HEK293 (cell line): ENCODE data around the gene COL18A1.

Experiments
- CTCF ChIA-PET: fragments of 350-600 bp; formaldehyde crosslinking; extraction: SDS; loops from one replicate; lab custom pipeline; 2021; ENCODE audit warnings: antibody characterized with exemption; lab: Yijun Ruan, JAX
- POLR2A ChIA-PET: fragments of 300-600 bp; formaldehyde crosslinking; extraction: SDS; loops from one replicate; lab custom pipeline; 2020; ENCODE audit warnings: antibody characterized with exemption, inconsistent platforms; lab: Yijun Ruan, JAX
- H3K27ac ChIP-seq: fragments of 200-500 bp; sonication (Bioruptor generic); 2 replicates; pipeline ENCODE4 v1.5.1; 2014; ENCODE audit warnings: low read depth, low read length, control low read depth, inconsistent platforms; ENCODE audit errors: extremely low read depth
- H3K36me3 ChIP-seq, 2 experiments: fragments of 200-500 bp in 1 of 2; sonication (Bioruptor generic) in 1 of 2; 1 replicate in 1 of 2; 2 replicates in 1 of 2; pipeline ENCODE4 v1.5.1; 2014 to 2017; ENCODE audit warnings: inconsistent platforms in 2 of 2, low read length in 2 of 2; ENCODE audit not compliant: control insufficient read depth in 2 of 2, insufficient read depth in 1 of 2
- H3K4me1 ChIP-seq: fragments of 200-500 bp; sonication (Bioruptor generic); 2 replicates; pipeline ENCODE4 v1.5.1; 2014; ENCODE audit warnings: mild to moderate bottlenecking, low read length, inconsistent platforms; ENCODE audit not compliant: control insufficient read depth, insufficient read depth
- H3K4me3 ChIP-seq: 2 replicates; pipeline ENCODE4 v1.5.1; 2011; ENCODE audit warnings: low read depth, mild to moderate bottlenecking, control low read depth, low read length, moderate library complexity
- H3K9me3 ChIP-seq: fragments of 200-500 bp; sonication (Bioruptor generic); 2 replicates; pipeline ENCODE4 v1.5.1; 2014; ENCODE audit warnings: low read depth, low read length, inconsistent platforms; ENCODE audit not compliant: control insufficient read depth, insufficient read depth
- HOXC10 ChIP-seq: sonication (generic); formaldehyde crosslinking; IDR thresholded peaks from 2 replicates; pipeline ENCODE4 v1.8.1; 2023; ENCODE audit warnings: mild to moderate bottlenecking, missing genetic modification reagents
- KLF1 ChIP-seq: fragments of 450-650 bp; formaldehyde crosslinking; IDR thresholded peaks from 2 replicates; pipeline ENCODE4 v1.5.1; 2016; ENCODE audit warnings: missing biosample characterization, missing genetic modification characterization
- PRDM10 ChIP-seq: fragments of 450-650 bp; formaldehyde crosslinking; IDR thresholded peaks from 2 replicates; pipeline ENCODE4 v1.5.1; 2016; ENCODE audit warnings: missing biosample characterization, missing genetic modification characterization
- TSHZ1 ChIP-seq: fragments of 450-650 bp; formaldehyde crosslinking; IDR thresholded peaks from 2 replicates; pipeline ENCODE4 v1.5.1; 2016; ENCODE audit warnings: missing biosample characterization, missing genetic modification characterization, borderline replicate concordance
- ZBTB11 ChIP-seq: fragments of 450-650 bp; formaldehyde crosslinking; conservative IDR thresholded peaks from 2 replicates; pipeline ENCODE4 v1.5.1; 2016; ENCODE audit warnings: low read depth, missing biosample characterization, missing genetic modification characterization
- ZBTB48 ChIP-seq: fragments of 450-650 bp; formaldehyde crosslinking; IDR thresholded peaks from 2 replicates; pipeline ENCODE4 v1.5.1; 2016; ENCODE audit warnings: missing biosample characterization, missing genetic modification characterization
- ZFHX2 ChIP-seq: fragments of 450-650 bp; formaldehyde crosslinking; conservative IDR thresholded peaks from 2 replicates; pipeline ENCODE4 v1.5.1; 2016; ENCODE audit warnings: missing biosample characterization, missing genetic modification characterization
- ZNF157 ChIP-seq: fragments of 450-650 bp; formaldehyde crosslinking; IDR thresholded peaks from 2 replicates; pipeline ENCODE4 v1.5.1; 2016; ENCODE audit warnings: missing biosample characterization, missing genetic modification characterization
- ZNF404 ChIP-seq: fragments of 450-650 bp; formaldehyde crosslinking; IDR thresholded peaks from 2 replicates; pipeline ENCODE4 v1.5.1; 2017; ENCODE audit warnings: missing biosample characterization, missing genetic modification characterization
- ZNF561 ChIP-seq: fragments of 450-650 bp; IDR thresholded peaks from 2 replicates; pipeline ENCODE4 v1.5.1; 2018; ENCODE audit warnings: missing biosample characterization, missing genetic modification characterization, borderline replicate concordance
- ZNF585B ChIP-seq: fragments of 450-650 bp; formaldehyde crosslinking; IDR thresholded peaks from 2 replicates; pipeline ENCODE4 v1.5.1; 2016; ENCODE audit warnings: missing biosample characterization, missing genetic modification characterization

COL18A1 gene

GRCh38 chr21:45548711-45549491 is 143.9 kb downstream of the COL18A1 start:
- ChIA-PET CTCF (no interaction called here), POLR2A (no interaction called here)
- TF ChIP-seq ZNF585B (tag by site-specific recombination) (no peak), ZNF404 (tag by site-specific recombination) (no peak), TSHZ1 (no peak), HOXC10 (CRISPR knock-in tag) (no peak), ZNF561 (tag by site-specific recombination) (no peak), ZBTB11 (tag by site-specific recombination) (no peak), ZNF157 (tag by site-specific recombination) (no peak), PRDM10 (tag by site-specific recombination) (peak; percentile 45)
- H3K36me3 ChIP-seq, result no peaks in the 10 kb centered on the region
- H3K4me1 ChIP-seq, result no peaks in the 10 kb centered on the region
- no peaks in the 10 kb centered on the region for H3K9me3 ChIP-seq
- H3K27ac ChIP-seq, result no peak overlapping the region
- no peak overlapping the region for H3K4me3 ChIP-seq

GRCh38 chr21:45549626-45550463 is 144.9 kb downstream of the COL18A1 start:
- CTCF ChIA-PET, result interaction anchor here (0.6 to 1.0 kb wide), 3 partner anchors 17 to 258 kb away, joined by 3 to 4 read pairs (median 3); no protein-coding TSS in a partner anchor
- Histone ChIP-seq H3K9me3 (no peaks in the 10 kb centered on the region), H3K27ac (no peak overlapping the region), H3K36me3 (no peaks in the 10 kb centered on the region), H3K4me3 (no peak overlapping the region), H3K4me1 (peaks cover 4% of the 10 kb centered on the region; the same call in 1 of the 2 replicates)
- TF ChIP-seq KLF1 (tag by site-specific recombination) (peak; percentile 56), ZBTB48 (tag by site-specific recombination) (no peak), ZFHX2 (tag by site-specific recombination) (peak; percentile 16; the same call in 1 of the 2 replicates)
- POLR2A ChIA-PET, result no interaction called here
